Cardiac septum (tissue), 1 donor: ENCODE data around the gene CFAP68. TPM values are rescaled to one million over a fixed set of nuclear protein-coding genes. Genes with fewer than 3 reads are reported as not detected.

Experiments
- total RNA-seq: library from RNA; stranded (reverse); fragmentation: NEBNext Ultra II Directional; extraction: Animal tissue kit (Norgen Biotek cat#: 25700); gene quantifications from one replicate; pipeline ENCODE4 v1.2.1, GENCODE V29; 2021
- donor health status: DM: no; HTN: no; CAD: no.

CFAP68 gene
- total RNA-seq, 1 donor from 2014 or later: 27.8 TPM

Other genes with a start within 250 kb of the CFAP68 start
- gene PPP2R1B, start 113.2 kb upstream of the CFAP68 start, total RNA-seq: 12.9 TPM
- gene ALG9, start 8.0 kb upstream of the CFAP68 start, total RNA-seq: 16.2 TPM
- gene FDXACB1, start 376 bp upstream of the CFAP68 start, total RNA-seq: 0.73 TPM
- 8,606 TPM for gene CRYAB, start 32.2 kb downstream of the CFAP68 start, total RNA-seq
- gene HSPB2, start 33.2 kb downstream of the CFAP68 start, total RNA-seq: 59.9 TPM
- 2.6 TPM for gene C11orf52, start 39.4 kb downstream of the CFAP68 start, total RNA-seq
- gene DIXDC1, start 57.8 kb downstream of the CFAP68 start, total RNA-seq: 29.0 TPM
- gene DLAT, start 145.9 kb downstream of the CFAP68 start, total RNA-seq: 123 TPM
- gene PIH1D2, start 194.5 kb downstream of the CFAP68 start, total RNA-seq: 2.0 TPM
- gene NKAPD1, start 194.8 kb downstream of the CFAP68 start, total RNA-seq: 9.7 TPM
- 100 TPM for gene TIMM8B, start 207.2 kb downstream of the CFAP68 start, total RNA-seq
- 209 TPM for gene SDHD, start 207.3 kb downstream of the CFAP68 start, total RNA-seq